GM21526 (cell line): ENCODE measurements around the gene BRD3.

Experiments
- ATAC-seq: cut with Tn5 transposase; IDR thresholded peaks from one replicate; pipeline ENCODE4 v1.9.1; 2021; ENCODE audit warnings: moderate library complexity; ENCODE audit not compliant: unreplicated experiment, low FRiP score

Gene BRD3

DNA sequence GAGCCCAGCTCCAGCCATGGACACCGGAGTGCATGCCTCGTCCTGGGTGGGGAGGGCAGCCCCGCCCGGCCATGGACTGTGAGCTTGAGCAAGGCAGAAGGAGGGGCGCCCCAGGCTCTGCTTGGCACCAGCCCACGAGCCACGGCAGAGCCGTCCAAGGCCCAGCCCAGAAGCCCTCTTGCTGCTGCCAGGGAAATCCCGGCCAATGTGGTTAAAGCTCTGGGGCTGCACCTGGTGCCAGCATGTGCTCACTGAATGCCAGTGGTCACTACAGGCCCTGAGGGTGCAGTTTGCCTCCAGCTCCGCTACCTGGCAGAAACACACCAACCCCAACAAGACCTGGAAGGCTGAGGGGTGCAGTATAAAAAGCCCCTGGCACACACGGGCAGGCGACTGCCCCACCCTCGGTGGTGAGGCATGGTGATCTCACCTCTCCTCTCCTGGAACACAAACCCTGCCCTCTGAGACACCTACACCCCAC lies 11.8 kb downstream of the BRD3 start:
- no peak for ATAC-seq

DNA sequence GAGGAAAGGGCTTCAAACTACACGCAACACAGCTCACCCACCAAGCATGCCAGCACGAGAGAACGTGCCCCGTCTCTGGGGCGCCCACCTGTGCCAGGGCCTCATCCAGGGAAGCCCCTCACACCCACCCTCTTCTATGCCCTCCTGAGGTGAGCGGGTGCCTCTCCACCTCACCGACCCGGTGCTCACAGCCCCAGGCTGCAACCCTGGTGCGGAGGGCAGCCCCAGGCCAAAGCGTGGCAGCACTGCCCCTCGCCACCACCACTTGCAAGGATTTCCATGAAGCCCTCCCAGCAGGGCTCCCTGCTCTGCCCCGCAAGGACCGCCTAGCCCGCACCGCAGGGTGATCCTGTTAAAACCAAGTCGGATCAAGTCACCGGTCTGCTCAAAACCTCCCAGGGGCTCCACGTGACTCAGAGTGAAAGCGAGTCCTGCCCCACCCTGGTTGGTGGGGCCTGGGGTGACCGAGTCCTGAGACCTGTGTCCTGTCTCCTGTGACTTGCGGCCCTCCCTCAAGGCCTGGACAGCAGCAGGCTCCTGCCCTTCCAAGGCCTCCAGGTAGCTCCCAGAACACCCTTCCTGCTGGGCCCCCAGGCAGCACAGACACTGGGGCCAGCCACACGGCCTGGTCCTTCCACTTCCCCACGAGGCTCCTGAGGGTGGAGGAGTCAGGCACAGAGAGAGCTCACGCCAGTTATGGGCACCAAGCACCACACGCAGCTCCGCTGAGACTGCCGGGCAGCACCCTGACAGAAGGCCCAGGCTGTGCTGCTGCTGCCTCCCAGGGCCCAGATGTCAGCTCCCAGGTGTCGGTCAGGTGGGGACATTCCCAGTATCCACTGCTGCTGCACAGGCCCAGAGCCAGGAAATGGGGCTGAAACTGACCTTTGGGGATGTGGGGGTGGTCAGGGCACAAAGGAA lies 12.7 kb downstream of the BRD3 start:
- no peak for ATAC-seq

DNA sequence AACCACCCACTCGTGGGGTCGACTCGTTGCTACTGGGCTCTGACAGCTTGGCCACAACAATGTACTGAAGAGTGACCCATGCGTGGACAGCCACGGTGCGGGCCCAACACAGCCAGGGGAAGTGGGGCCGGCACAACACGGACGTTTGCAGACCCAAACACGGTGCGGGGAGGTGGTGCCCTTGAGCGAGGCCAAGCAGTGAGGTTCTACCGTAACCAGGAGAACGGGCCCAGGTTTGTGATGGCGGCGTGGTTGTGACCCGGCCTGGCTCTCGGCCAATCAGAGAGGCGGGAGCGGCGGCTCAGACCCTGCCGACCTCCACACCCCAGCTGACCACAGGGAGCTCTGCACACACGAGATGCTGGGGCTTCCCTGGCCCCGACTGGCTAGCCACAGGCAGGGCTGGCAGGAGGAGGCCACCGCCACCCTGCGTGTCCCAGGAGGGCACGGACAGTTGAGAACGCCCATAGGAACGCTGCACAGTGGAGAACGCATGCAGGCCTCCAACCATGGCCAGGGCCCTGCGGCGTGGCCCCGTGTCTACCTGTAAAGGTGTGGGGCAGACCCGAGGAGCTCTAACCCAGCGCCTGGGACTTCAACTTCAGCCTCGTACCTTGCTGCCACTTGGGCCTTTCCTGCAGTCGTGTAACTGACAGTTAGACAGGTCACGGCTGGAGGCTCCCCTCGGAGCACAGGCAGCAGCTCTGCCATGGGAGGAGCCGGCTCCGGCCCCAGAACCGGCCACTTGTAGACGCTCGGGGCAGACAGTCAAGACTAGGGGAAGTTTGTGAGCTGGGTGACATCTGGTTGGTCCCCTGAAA lies 13.7 kb downstream of the BRD3 start:
- no peak for ATAC-seq

GRCh38 chr9:134053401-134053871 lies 14.4 kb downstream of the BRD3 start:
- no peak for ATAC-seq

DNA sequence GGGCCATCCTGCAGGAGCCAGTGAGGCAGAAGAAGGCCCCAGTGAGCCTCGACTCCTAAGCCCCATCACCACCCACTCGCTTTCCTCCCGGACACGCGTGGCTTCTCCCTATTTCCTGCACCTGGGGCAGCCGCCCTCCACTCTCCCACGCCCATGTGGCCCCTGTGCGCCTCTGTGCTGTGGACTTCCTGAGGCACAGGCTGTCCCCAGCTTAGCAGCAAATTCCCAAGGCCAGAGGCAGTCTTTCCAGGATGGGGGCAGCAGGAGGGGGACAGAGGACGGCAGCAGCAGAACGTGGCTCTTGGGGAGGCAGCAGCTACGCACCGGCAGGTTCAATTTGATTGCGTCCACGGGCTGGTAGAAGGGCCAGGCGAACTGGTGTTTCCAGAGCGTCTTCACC lies 14.9 kb downstream of the BRD3 start:
- ATAC-seq: no peak

DNA sequence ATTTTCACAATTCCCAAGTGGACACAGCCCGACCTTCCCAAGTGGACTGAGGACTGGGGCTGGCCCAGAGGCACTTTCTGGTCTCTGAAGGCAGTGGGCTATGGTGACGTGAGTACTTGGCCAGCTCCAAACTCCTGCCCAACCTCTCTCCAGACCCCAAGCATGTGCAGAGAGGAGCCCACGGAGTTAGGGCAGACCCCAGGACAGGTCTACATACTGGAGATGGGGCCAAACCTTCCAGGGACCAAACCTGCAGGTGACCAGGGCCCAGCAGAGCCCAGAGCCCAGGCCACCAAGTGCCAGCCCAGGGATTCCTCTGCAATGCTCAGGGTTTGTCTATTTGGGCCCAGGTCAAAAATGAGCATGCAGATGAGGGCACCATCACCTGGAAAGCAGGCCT lies 15.3 kb downstream of the BRD3 start:
- ATAC-seq: no peak

DNA sequence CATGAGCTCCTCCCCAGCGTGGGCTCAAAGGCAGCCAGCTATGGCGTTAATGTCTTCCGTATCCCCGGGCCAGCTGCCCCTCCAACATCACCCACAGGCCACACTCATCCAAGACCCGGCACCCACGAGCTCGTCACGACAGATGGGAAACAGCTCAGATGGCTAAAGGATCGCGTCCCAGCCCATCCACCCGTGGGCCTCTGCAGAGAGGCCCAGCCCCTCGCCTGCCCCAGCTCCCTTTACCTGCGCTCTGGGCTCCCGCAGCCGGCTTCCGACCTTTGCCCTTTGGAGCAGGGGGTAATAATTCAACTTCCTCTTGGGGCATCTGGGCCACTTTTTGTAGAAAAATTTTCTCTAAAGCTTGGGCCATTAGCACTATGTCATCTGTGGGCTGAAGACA lies 16.5 kb downstream of the BRD3 start:
- no peak for ATAC-seq

GRCh38 chr9:134050726-134051125 lies 17.1 kb downstream of the BRD3 start:
- ATAC-seq: no peak

GRCh38 chr9:134049772-134050588 lies 17.8 kb downstream of the BRD3 start:
- ATAC-seq: no peak

DNA sequence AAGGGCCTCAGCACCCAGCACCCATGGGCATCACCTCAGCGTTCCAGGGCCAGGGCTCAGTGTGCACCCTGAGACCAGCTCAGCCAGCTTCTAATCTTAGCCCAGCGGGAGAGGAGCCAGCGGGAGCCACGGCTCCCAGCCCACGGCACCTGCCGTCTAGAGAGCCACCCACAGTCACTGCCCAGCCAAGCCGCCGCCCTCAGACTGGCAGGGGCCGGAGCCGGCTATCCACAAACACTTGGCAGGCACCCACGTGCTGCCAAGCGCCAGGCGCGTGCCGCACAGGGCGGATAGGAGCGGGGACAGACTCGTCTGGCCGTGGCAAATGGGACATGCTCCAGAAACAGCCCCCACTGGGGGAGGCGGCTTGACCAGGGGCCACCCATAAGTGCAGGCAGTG lies 18.6 kb downstream of the BRD3 start:
- no peak for ATAC-seq

- no peak for ATAC-seq
Observed at GRCh38 chr9:134048582-134048968, 19.3 kb downstream of the BRD3 start.

- ATAC-seq: no peak
Observed at GRCh38 chr9:134047868-134048581, 19.8 kb downstream of the BRD3 start.

DNA sequence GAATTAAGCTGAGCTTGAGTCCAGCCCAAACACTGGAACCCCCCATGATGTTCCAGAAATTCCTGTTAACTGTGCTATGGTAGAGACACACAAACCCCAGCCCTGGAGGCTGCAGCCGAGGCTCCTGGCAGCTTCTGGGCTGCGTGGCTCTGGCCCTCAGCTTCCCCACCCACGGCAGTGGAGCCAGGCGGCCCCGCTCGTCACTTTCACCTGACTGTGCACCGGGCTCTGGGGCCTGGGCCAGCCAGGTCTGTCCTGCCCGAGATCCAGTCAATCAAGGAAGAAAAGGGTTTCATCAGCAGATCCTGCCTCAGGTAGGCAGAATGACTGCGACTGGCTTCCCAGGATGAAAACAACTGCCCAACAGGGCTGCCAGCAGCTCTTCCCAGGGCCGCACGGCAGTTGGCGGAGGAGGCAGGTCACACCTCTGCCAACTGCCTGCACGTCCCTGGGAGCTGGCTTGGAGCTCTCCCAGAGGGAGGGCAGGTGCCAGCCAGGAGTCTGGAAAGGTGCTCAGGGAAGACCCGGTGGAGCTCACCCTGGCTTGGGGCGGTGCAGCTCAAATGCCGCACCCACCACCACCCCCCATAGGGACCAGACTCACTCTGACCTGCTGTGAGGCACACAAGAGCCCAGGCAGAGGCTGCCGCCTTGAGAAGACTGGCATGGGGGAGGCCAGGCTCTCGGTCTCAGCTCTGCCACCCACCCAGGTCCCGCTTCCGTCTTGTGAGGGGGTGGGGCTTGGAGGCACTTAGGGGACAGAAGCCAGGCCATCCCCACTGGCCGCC lies 20.7 kb downstream of the BRD3 start:
- no peak for ATAC-seq

DNA sequence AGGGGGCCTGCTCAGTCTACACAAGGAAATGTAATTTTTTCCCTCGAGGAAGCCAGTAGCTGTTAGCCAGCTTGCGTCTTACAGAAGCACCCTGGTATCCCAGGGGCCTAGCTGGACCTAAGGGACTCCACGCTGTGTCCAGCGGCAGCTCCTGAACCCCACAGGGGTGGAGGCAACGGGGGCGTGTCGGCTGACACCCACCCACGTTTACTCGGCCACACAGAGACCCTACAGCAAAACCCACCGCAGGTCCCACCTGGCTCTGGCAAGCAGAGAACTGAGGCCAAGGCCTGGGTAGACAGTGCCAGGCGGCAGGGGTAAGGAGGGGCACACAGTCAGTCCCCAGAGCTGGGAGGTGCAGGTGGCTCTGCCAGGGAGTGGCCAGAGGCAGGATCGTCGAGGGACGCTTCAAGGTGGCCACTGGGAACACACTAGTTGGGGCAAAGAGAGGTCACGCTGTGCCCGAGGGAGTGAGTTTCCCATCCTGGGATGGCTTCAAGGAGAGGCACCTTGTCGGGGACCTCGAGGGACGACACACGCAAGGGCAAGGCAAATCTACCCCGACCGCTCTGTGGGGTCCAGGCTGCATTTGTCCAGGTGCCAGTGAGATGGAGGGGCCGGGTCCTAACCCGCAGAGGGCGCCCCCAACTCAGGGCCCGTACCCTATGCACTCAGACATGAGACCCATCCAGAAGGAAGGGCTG lies 21.8 kb downstream of the BRD3 start:
- no peak for ATAC-seq

DNA sequence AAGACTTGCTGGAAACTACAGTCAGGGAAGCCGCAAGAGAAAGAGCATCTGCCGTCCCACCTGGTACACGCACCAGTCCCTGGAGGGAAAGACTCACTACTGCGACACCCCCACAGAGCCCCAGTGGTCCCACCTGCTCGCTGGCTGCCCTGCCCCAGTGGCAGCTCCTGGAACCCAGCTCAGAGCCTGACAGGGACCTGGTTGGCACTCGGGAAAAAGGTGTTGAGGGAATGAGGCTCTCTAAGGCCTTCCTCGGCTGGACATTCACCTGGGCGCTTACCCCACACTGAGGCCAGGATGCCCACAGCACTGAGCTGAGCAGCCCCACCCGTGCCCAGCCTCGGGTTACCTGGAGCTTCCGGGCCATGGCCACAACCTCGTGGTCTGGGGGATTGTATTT lies 22.9 kb downstream of the BRD3 start:
- ATAC-seq: no peak

- ATAC-seq: no peak
Observed at GRCh38 chr9:134043531-134043988, 24.3 kb downstream of the BRD3 start.

DNA sequence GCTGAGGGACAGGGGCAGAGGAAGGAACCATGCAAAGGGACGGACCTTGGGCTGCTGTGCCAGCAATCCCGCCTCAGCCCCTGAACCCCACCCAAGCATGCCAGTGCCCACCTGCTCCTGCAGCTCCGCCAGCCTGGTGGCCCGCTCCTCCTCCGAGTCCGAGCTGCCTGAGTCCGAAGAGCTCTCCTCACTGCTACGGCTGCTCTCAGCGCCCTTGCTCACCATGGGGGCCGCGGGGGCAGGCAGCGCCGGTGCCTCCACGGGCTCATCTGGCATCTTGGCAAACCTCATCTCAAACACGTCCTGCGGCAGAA lies 26.2 kb downstream of the BRD3 start:
- ATAC-seq: no peak

DNA sequence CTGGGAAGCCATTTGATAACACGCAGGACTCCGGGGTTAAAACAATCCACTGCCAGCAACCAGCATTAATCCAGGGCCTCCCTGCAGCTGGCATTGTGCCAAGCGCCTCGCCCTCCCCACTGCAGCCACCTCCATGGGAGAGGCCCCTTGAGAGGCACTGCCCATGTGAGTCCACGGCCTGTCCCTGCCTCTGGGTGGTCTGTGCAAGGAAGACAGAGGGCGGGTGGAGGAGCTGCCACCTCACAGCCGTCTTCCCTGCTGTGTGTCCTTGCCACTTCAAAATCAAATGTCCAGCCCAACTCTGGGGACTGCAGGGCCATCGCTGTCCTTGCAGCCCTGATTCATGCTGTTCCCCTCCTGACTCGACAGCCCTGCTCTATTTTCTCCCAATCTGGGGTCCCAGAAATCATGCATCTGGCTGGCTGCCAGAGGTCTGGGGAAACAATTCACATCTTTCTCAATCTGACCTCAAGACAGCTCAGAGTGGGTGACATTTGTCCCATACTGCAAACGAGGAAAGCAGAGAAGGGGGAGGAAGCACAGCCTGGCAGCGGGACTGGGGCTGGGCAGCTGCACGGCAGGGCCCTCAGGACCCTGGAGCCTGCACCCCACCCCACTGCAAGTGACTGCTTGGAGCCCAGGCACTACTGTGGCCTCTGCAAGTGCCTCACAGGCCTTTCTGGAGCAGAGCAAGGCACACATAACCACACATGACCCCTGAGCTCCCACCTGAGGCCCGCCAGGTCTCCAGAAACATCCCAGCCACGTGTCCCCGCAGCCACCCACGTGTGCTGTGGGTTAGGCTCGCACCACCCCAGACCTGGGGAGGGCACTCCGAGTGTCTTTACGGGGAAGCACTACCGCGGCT lies 26.8 kb downstream of the BRD3 start:
- ATAC-seq: no peak
